C4-2B (cell line): ENCODE results near the gene CLEC20A.

ENCODE experiments used
- H3K27ac ChIP-seq: fragments of 450-650 bp; 2 replicates; pipeline ENCODE4 v1.5.1; 2017
- ZFX ChIP-seq: fragments of 450-650 bp; IDR thresholded peaks from 2 replicates; pipeline ENCODE4 v1.6.1; 2017
- TF ChIP-seq, protein P1 (sequence below): fragments of 450-650 bp; conservative IDR thresholded peaks from 2 replicates; pipeline ENCODE4 v1.5.1; 2017; ENCODE audit warnings: mild to moderate bottlenecking

The CLEC20A gene

DNA sequence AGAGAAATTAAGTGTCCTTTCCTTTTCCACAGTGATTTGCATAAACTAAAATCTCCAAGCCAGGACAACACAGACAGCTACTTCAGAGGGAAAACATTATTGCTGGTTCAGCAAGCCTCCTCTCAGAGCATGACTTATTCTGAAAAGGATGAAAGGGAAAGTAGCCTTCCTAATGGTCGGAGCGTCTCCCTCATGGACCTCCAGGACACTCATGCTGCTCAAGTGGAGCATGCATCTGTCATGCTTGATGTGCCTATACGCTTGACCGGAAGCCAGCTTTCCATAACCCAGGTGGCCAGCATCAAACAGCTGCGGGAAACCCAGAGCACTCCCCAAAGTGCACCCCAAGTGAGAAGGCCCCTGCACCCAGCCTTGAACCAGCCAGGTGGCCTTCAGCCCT, 39.1 kb downstream of the CLEC20A start:
- TF ChIP-seq, protein P1, sequence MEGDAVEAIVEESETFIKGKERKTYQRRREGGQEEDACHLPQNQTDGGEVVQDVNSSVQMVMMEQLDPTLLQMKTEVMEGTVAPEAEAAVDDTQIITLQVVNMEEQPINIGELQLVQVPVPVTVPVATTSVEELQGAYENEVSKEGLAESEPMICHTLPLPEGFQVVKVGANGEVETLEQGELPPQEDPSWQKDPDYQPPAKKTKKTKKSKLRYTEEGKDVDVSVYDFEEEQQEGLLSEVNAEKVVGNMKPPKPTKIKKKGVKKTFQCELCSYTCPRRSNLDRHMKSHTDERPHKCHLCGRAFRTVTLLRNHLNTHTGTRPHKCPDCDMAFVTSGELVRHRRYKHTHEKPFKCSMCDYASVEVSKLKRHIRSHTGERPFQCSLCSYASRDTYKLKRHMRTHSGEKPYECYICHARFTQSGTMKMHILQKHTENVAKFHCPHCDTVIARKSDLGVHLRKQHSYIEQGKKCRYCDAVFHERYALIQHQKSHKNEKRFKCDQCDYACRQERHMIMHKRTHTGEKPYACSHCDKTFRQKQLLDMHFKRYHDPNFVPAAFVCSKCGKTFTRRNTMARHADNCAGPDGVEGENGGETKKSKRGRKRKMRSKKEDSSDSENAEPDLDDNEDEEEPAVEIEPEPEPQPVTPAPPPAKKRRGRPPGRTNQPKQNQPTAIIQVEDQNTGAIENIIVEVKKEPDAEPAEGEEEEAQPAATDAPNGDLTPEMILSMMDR: no peak
- no peak for TF ChIP-seq ZFX
- H3K27ac ChIP-seq: no peak overlapping the region

DNA sequence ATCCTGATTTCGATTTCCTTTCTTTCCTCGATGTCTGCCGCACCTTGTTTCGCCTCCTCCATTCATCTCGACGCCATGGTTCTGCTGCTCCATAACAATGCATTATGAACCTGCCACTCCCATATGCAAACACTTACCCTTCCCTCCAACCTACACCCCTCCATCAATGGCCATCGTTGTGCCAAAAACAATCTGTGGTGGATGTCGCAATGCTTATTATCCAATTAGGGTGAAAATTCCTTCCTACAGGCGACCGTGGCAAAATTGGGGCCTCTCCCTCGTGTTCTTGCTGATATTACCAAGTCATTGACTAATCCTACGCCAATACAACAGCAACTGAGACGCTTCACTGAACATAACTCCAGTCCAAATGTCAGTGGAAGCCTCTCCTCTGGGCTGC, 40.3 kb downstream of the CLEC20A start:
- TF ChIP-seq, protein P1: no peak
- TF ChIP-seq ZFX: no peak
- no peak overlapping the region for H3K27ac ChIP-seq

DNA sequence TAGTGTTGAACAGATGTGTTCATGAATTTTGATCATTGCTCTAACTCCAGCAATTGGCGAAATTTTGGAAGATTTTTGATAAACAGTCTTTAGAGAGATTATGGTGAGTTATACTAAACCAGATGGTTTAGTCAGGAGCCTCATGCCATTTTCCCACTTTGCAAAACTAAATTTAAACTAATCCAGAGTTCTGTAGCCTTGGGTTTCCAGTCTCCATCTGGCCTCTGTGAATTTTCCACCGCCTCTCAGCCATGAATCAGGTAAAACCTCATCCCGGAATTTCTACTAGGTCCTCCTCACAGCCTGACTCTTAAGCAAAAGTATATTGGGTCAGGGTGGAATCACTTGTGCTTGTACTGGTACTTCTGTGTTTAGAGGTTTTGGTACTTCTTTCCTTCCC, 44.8 kb downstream of the CLEC20A start:
- no peak overlapping the region for H3K27ac ChIP-seq
- no peak for TF ChIP-seq ZFX
- TF ChIP-seq, protein P1: no peak

DNA sequence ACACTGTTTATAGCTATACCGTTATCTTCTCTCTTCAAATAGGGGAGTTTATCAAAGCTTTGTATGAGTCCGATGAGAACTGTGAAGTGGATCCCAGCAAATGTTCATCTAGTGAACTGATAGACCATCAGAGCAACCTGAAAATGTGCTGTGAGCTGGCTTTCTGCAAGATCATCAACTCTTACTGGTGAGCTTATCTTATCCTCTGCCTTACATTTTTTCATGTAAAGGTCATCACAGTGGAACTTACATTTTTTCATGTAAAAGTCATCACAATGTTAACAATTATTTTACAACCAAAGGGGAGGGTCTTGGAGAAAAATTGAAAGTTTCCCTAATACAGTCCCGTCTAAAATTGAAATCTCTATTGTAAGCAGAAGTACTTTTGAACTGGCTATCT, 45.2 kb downstream of the CLEC20A start:
- TF ChIP-seq, protein P1: no peak
- no peak for TF ChIP-seq ZFX
- H3K27ac ChIP-seq: no peak overlapping the region

DNA sequence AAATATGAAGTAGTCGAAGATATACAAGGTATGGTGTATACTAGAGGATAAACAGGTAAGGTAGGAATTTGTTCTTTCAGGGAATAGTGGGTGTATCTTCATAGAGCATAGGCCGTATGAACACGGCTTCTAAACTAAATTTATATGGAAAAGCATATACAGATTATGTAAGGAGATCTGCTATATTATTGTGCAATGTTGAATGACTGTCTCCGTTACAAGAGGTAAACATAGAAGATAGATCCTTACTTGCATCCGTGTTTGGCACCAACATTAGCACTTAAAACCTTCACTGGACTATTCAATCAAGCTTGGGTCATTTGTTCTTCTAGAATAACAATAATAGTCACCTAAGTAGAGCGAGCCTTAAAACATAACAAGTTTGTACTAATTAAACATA, 45.9 kb downstream of the CLEC20A start:
- no peak overlapping the region for H3K27ac ChIP-seq
- TF ChIP-seq, protein P1: no peak
- TF ChIP-seq ZFX: no peak

DNA sequence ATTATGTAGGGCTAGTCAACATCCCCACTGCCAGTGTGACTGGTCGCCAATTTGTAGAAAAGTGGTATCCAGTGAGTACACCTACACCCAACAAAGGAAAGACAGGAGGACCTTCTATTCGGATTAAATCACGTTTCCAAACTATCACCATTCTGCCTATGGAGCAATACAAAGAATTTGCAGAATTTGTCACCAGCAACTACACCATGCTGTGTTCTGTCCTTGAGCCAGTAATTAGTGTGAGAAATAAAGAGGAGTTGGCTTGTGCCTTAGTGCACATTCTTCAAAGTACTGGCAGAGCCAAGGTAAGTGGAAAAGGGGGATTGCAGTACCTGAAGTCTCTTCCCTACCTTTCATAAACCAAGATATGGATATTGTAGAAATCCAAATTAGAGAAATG, 53.8 kb downstream of the CLEC20A start:
- no peak overlapping the region for H3K27ac ChIP-seq
- TF ChIP-seq, protein P1: no peak
- TF ChIP-seq ZFX: no peak

DNA sequence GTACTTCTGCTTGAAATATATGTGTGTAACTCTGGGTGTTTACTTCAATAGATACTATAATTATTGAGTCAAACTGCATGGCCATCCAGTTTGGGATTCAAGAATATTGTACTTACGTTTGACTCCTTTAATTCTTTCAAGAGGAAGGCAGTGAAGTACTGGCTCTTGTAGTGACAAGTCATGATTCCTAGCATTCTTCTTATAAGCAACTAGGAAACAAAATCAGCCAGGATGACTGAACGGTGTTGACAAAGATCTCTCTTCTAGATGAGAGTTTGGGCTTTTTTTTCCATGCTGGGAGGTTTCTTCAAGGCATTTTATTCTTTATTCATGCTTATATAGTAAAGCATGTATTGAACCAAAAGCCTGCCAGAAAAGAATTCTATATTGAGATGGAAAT, 58.3 kb downstream of the CLEC20A start:
- H3K27ac ChIP-seq: no peak overlapping the region
- TF ChIP-seq, protein P1: no peak
- no peak for TF ChIP-seq ZFX
